ENCODE measurements around the gene ASIC2.
A peak's percentile ranks its signal among the peaks of the same experiment; 100 is the strongest.

The ASIC2 gene

GRCh38 chr17:33014751-33015150, 278.3 kb downstream of the ASIC2 start:
- no peak for TF ChIP-seq CTCF (IDR thresholded peaks at IDR 0.05; ENCODE audit: insufficient read depth, low read depth, low read length, missing control alignments)
- no peak overlapping the region for H3K4me3 ChIP-seq (ENCODE audit: low read length)
- no peak for DNase-seq (ENCODE audit: low read depth)

GRCh38 chr17:33013596-33014375, 279.3 kb downstream of the ASIC2 start:
- no peak for TF ChIP-seq CTCF (IDR thresholded peaks at IDR 0.05; ENCODE audit: insufficient read depth, low read depth, low read length, missing control alignments)
- peak; percentile 24 for DNase-seq (ENCODE audit: low read depth)
- H3K4me3 ChIP-seq (ENCODE audit: low read length) = no peak overlapping the region

- no peak overlapping the region for H3K4me3 ChIP-seq (ENCODE audit: low read length)
- peak; percentile 92 for DNase-seq (ENCODE audit: low read depth)
- no peak for TF ChIP-seq CTCF (IDR thresholded peaks at IDR 0.05; ENCODE audit: insufficient read depth, low read depth, low read length, missing control alignments)
These were observed 280.5 kb downstream of the ASIC2 start for GRCh38 chr17:33012522-33013033.

- no peak for TF ChIP-seq CTCF (IDR thresholded peaks at IDR 0.05; ENCODE audit: insufficient read depth, low read depth, low read length, missing control alignments)
- no peak for DNase-seq (ENCODE audit: low read depth)
- no peak overlapping the region for H3K4me3 ChIP-seq (ENCODE audit: low read length)
These were observed 283.5 kb downstream of the ASIC2 start for GRCh38 chr17:33009636-33010035.

- H3K4me3 ChIP-seq (ENCODE audit: low read length) = no peak overlapping the region
- TF ChIP-seq CTCF (IDR thresholded peaks at IDR 0.05; ENCODE audit: insufficient read depth, low read depth, low read length, missing control alignments) = no peak
These were observed 285.9 kb downstream of the ASIC2 start for GRCh38 chr17:33007186-33007585.

GRCh38 chr17:33002246-33002645, 290.8 kb downstream of the ASIC2 start:
- TF ChIP-seq CTCF (IDR thresholded peaks at IDR 0.05; ENCODE audit: insufficient read depth, low read depth, low read length, missing control alignments) = no peak
- no peak for DNase-seq (ENCODE audit: low read depth)
- no peak overlapping the region for H3K4me3 ChIP-seq (ENCODE audit: low read length)

More at GRCh38 chr17:33007186-33007585, 285.9 kb downstream of the ASIC2 start:
- DNase-seq (ENCODE audit: low read depth) = no peak

- no peak for TF ChIP-seq CTCF (IDR thresholded peaks at IDR 0.05; ENCODE audit: insufficient read depth, low read depth, low read length, missing control alignments)
- H3K4me3 ChIP-seq (ENCODE audit: low read length) = no peak overlapping the region
- DNase-seq (ENCODE audit: low read depth) = peak; percentile 29
These were observed 294.2 kb downstream of the ASIC2 start for GRCh38 chr17:32998887-32999228.
